ENCODE results near the gene ADCY2.

The ADCY2 gene

DNA sequence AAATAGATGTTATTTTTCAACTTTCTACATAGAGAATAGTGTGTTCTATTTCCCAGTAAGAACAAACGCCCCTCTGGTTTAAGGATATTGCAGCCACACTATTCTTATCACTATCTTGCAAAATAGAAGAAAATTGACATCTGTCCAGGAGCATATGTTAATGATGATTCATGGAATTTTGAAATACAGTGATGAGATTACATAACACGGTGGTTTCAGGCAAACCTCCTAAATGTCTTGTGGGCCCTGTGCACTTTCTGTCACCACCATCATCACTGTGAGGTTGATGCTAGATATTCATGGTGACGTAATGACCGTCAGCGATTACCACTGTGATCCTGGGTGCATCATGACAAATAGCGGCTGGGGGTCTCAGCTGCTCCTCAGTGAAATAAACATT is 406.9 kb downstream of the ADCY2 start:
- no peak for DNase-seq

DNA sequence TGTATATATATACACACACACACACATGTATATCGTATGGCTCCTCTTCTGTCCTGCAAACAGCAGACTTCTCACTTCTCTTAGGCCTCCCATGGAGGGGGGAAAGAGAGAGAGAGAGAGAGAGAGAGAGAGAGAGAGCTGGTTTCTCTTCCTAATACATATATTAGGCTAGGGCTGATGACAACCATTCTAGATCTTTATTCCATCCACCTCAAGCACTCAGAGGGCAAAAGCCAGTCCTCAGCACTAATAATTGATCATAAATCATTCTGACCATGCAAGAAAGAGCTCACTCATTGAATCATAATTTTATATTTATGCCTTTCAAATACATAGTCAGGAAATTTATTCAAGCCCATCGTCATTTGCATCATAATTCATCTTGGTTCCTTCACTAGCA is 408.0 kb downstream of the ADCY2 start:
- no peak for DNase-seq

DNA sequence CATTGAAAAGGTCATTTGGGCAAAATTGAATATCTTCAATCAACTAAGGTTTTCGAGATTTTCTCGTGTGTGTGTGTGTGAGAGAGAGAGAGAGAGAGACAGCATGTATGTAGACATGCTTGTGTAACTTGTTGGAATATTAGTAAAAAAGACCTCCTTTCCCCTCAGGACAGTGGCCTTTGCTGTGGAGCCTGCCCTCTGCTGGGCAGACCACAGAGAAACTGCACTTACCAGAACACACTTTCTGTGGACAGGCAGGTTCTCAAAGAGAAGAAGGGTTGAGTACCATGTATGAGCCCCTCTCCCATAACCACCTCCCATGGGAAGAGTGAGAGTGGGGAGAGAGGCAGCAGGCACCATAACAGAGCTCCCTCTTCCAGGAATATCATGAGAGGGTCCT is 409.4 kb downstream of the ADCY2 start:
- no peak for DNase-seq

DNA sequence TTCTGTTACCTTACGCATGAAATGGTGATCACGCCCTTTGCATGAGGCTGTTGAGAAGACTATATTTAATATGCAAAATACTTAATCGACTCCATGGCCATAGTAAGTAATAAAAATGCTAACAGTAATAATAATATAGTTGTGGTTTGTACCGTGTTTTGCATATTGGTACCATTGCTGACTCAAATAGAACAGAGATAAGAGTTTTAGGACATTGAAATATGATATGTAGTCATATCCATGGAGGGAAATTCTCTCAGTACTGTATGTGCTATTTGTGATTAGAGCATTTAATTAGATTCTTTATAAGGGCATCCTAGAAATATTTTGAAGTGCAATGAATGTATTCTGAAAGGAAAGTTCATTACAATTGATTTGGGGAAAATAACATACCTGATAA is 413.1 kb downstream of the ADCY2 start:
- DNase-seq: no peak

DNA sequence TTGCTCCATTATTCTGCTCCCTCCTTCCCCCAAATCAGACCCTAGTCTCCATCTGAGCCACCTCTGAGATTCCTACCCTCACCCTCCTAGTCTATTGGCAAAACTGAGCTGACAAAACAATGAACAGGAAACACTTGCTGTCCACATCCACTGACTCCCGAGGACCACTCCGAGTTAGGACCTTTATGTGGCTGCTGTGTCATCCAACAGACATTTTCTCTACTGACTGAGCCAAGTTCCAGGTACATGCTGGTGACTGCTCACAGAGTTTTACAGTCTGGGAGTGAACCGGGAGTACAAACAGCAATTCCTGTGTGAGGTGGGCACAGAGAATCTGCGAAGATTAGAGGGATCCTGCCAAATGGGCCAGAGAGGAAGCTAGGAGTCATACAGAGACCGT is 415.8 kb downstream of the ADCY2 start:
- no peak for DNase-seq

DNA sequence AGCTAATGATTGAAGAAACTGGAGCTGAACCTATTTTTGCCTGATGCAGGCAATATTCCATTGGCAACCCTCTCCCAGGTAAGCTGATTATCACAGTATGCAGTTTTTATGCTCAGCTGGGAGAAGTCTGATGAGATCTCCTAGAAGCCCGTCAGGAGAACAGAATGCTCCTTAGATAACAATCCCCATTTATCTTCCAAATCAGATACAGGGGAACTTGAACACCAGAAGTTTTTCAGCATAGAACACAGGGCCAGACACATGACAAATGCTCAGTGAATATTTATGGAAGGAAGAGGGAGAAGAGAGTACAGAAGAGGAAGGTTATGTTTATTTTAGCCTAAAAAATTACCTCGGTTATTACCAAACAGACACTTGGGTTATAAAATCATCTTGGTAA is 417.1 kb downstream of the ADCY2 start:
- no peak for DNase-seq

DNA sequence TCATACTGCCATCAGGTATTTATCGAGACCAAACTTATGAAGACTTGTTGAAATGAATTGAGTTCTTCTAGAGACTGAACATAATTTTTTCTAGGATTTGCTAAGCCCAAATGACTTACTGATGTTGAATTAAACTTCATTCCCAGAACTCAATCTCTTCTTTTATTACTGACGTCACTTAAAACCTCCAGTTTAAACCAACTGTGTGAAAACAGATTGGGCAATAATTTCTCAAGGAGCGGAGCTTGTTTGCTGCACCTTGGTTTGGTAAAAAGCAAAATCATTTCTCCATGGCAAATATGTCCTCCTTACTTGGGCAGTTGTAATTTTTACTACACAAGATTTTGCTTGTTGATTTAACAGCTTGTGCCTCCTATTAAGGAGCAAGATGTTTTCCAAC is 417.6 kb downstream of the ADCY2 start:
- no peak for DNase-seq

DNA sequence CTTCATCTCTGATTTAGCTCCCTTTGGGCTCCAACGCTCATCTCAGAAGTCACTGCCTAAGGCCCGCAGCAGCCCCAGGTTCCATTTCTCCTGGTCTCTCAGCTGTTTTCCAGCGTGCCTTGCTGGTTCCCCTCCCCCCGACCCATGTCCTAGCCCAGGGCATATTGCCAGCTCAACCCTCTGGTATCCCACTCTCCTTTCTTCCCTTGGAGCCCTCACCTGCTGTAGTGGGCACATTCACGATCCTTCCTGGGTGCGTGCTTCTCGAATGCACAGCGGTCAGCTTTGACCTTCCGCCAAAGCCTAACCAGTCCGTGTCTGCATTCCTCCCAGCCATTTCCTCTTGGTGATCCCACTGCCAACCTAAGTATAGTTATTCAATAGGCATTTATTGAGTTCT is 418.9 kb downstream of the ADCY2 start:
- no peak for DNase-seq

DNA sequence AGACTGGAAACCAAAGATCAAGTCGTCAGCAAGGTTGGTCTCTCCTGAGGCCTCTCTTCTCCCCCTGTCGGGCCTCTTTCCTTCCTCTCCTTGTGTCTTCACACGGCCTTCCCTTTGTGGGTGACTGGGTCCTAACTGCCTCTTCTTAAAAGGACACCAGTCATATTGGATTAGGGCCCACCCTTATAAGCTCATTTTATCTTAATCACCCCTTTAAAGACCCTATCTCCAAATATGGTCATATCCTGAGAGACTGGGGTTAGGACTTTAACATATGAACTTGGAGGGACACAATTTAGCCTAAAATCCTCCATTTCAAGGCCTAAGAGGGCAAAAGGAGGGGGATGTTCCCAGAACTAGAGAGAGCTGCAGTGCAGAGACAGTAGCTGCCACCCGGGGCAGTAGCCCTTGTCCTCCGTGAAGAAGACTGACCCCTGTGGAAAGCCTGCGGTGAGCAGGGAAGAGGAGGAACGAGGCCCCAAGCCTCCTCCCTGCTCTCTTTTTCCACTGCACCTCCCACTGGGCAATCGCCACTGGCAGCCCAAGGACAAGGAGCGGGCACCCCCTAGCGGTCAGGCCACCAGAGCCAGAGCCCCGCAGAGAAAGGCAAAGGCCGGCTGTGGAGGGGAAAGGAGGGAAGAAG is 420.1 kb downstream of the ADCY2 start:
- no peak for DNase-seq

DNA sequence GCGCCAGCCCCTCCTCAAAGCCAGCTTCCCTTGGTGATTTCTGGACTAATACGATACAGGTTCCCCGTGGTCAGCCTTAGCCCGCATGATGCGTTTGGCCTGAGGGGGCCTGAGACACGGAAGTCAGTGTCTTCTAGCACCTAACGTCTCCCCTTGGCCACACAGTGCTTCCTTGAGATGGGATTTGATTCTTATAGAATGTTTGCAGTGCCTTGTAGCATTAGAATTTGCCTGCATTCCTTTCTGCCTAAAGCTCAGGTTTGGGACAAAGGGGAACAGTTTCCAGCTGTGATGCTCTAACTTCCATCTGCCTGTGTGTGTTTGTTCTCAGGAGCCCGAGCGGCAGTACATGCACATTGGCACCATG is 420.6 kb downstream of the ADCY2 start:
- DNase-seq: no peak

DNA sequence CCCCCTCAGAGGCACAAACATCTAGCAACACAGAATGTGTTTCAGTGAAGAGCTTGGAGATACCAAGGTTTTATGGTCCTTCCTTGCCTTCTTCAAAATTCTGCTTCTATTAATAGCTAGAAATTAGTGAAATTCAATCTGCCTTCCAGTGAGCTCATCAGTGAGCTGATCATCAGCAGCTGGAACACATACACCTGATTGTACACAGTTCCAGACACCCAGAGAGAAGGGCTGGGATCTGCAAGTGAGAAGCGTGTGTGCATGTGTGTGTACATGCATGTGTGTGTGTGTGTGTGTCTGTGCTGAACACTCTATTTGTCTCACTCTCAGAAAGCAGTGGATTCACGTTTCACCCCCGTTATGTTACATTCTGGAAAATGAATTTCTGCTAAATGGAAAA is 426.5 kb downstream of the ADCY2 start:
- no peak for DNase-seq

DNA sequence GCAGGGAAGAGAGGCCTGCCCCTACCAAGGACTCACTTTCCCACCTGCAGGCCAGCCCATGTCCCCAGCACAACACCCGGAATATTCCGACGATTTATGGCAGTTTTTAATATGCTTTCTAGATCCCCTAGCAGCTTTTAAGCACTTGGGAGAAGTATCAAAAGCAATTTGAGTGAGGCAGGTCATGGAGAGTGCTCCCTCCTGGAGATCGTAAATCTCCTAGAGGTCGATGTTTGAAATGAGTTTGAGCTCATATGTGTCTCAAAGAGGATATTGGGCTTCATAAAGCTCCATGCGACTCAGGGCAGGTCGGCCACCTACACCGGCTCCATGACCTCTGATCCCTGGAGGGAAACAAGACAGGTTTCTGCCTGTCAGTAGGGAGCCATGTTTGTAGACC is 427.7 kb downstream of the ADCY2 start:
- no peak for DNase-seq

DNA sequence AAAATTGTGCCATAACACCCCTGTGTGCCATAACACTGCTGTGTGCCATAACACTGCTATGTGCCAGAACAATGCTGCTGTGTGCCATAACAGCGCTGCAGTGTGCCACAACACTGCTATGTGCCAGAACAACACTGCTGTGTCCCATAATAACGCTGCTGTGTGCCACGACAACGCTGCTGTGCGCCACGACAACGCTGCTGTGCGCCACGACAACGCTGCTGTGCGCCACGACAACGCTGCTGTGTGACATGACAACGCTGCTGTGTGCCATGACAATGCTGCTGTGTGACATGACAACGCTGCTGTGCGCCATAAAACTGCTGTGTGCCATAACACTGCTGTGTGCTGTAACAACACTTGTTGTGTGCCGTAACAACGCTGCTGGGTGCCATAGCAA is 429.1 kb downstream of the ADCY2 start:
- no peak for DNase-seq

DNA sequence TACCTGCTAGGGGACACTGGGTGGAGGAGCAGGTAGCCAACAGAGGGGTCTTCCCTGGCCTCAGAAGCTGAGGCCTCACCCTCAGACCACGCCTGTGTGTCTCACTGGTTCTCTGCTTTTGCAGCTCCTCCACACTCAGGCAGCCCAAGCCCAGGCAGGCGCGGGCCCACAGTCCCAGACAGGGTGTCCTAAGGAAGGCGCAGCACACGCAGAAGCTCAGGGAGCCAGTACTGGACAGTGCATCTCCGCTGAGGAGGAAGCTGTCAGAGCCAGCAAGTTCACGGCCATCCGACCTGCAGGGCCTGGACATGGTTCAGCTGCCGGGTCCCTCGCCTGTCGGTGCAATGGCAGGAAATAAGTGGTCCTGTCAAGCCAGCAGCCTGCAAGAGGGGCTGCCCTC is 429.7 kb downstream of the ADCY2 start:
- no peak for DNase-seq

DNA sequence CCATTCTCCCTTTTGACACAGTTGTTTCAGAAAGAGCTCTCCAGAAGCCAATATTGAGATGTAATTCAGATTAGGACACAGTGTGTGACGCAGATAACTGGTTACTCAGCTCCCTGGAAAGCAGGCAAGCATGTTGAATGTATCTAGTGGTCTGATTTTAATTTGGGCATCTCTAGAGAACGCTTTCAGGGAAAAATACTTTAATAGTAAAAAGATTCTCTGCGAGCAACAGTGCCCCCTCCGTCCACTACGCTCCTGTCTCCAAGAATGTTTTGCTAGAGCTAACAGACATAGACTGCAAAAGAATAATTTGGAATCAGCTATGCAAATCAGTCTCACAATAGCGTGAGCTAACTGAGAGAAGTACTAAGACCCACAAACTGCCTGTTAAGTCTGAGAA is 431.7 kb downstream of the ADCY2 start:
- no peak for DNase-seq

DNA sequence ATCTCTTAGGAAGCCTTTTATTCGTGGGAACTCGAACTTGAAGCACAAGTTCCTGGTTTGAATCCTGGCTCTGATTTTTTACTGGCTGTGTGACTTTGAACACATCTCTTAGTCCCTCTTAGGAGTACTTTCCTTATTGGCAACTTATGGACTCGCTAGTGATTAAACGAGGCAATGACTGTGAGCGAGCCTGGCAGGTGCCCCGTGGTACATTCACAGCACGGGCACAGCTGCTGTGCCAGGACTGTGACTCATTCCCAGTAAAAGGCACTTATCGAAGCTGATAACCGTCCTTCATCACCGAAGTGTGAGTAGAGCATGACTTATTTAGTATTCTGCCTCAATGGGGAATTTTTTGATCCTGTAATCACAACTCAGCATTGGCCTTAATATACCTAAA is 432.3 kb downstream of the ADCY2 start:
- DNase-seq: no peak

DNA sequence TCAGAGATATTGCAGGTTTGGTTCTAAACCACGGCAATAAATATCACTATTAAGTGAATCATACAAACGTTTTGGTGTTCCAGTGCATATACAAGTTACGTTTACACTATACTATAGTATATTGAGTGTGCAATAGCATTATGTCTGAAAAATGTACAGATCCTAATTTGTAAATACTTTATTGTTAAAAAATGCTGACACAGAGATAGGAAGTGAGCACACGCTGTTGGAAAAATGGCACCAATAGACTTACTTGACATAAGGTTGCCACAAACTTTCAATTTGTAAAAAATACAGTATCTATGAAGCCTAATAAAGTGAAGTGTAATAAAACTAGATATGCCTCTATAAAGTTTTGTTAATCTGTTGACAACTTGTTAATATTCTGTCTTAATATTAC is 439.0 kb downstream of the ADCY2 start:
- no peak for DNase-seq

DNA sequence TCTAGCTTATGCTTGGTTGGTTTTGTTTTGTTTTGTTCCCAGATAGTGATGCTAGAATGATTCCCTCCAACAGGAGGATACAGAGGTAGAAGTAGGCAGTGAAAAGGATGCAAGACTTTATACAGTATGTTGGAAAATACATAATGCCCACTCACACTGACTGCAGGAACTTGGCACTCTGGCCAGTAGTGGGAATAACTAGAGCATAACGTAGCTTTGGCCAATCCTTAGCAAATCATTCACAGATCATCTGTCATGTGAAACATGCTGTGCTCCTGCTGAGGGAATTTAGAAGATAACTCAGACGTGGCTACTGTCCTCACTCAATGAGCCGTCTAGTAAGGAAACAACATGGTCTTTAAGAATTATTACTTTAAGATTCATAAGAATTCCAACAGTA is 441.5 kb downstream of the ADCY2 start:
- no peak for DNase-seq

DNA sequence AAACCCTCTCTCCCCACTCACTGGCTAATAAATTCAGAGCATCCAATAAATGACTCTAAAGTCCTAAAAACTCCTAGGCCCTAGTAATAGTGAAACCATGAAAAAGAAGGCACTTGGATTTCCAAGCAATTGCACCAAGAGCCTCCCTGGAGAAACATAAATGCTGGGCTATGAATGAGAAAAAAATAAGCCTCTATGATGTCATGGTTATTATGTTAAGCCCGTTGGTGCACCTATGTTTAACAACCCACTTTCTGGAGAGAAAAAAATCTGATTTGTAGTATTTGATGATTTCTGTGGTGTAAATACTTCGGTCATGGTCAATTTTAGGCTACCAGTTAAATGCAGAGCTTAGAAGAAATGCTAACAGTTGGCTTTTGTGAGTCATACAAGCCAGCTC is 446.6 kb downstream of the ADCY2 start:
- no peak for DNase-seq

DNA sequence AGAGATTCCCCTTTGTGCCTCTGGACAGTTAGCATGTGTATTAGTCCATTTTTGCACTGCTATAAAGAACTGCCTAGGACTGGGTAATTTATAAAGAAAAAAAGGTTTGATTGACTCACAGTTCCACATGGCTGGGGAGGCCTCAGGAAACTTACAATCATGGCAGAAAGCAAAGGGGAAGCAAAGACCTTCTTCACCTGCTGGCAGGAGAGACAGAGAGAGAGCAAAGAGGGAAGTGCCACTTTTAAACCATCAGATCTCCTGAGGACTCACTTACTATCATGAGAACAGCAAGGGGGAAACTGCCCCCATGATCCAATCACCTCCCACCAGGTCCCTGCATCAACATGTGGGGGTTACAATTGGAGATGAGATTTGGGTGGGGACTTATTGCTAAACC is 449.0 kb downstream of the ADCY2 start:
- DNase-seq: no peak

DNA sequence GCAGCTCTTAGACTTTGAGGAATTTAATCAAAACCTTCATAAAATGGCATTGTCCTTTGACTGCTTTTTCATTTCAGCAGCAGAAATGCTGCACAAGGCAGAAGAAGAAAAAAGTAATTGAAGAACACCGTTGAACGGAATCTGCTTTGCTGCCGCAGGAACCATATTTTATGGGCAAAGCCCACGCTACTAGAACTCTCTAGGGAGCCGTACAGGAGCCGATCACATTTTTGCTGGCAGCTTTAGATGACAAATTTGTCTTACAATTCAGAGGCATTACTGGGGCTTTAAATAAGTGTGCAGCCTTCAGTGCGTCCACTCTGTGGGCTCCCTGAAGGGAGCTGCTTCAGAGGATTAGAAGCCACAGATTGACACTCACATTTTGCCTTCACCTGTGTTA is 449.6 kb downstream of the ADCY2 start:
- DNase-seq: no peak

DNA sequence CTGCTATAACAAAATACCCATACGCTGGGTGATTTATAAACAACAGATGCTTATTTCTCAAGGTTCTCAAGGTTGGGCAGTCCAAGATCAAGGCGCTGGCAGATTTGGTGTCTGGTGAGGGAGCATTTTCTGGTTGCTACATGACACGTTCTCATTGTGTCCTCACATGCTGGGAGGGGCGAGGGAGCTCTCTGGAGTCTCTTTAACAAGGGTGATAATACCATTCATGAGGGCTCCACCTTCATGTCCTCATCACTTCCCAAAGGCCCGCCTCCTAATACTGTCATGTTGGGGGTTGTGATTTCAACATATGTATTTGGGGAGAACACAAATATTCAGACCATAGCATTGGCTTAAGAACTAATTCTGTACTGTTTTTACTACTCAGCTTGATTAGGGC is 450.4 kb downstream of the ADCY2 start:
- DNase-seq: no peak

DNA sequence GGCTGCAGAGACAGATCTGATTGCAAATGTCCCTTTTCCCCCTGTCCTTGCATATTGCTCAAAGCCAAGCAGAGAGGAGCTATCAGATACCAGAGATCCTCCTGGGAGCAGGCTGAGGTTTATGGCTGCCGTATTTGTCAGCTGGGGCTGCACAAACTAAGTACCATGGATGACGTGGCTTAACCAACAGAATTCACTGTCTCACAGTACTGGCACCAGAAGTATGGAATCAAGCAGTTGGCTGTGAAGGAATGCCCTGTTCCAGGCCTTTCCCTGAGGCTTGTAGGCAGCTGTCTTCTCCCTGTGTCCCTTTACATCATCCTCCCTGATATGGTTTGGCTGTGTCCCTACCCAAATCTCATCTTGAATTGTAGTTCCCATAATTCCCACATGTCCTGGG is 452.4 kb downstream of the ADCY2 start:
- DNase-seq: no peak

DNA sequence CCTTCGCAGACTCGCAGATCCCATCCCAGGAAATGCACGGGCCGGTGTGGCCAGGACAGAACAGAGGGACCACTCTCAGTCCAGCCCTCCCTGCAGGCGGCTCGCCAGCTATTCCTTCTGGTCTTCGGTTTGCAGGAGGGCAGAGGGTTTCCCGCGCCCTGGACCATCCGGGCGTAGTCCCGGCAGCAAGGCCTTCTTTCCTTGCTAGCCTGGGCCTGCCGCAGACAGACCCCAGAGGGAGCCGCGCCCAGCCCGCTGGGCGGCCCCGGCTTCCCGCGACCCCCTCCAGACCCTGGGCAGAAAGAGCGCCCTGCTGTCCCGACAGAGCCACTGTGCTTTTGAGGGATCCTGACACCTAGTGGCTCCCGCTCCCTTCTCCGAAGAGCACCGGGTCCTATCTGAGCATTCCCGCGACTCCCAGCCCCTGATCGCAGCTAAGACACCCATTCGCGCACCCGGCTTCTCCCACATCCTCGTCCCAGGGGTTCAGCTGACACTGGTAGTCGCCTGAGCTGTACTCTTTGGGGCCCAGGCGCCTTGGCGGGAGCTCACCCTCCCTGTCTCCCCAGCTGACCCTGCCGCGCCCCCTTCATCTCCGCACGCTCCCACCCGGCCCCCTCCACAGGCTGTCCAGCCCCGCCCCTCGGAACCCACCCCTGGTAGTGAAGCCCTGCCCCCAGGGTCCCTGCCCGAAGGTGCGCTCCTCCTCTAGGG is 453.9 kb downstream of the ADCY2 start:
- DNase-seq: no peak

Data from cerebellar nuclear complex (tissue), 1 donor.